ENCODE measurements around the gene AHDC1.

- TF ChIP-seq ZBTB49 (CRISPR knock-in tag; IDR thresholded peaks at IDR 0.05; ENCODE audit: borderline replicate concordance) = no peak
- TF ChIP-seq REST (IDR thresholded peaks at IDR 0.05; ENCODE audit: borderline replicate concordance) = peak; percentile 77
- 0 out of 2 replicates have a peak, but pooled peaks have one; percentile 31 for TF ChIP-seq REST (CRISPR knock-in tag; IDR thresholded peaks at IDR 0.05; ENCODE audit: low read depth)
- TF ChIP-seq ZFP36 (IDR thresholded peaks at IDR 0.05; ENCODE audit: low read depth, low read length, partially characterized antibody) = peak; percentile 73
- no peak for TF ChIP-seq BMI1 (IDR thresholded peaks at IDR 0.05; ENCODE audit: low read length)
Observed at GRCh38 chr1:27487966-27488884, 115.7 kb downstream of the AHDC1 start.

Measured in K562 (cell line).